CD4-positive, alpha-beta T cell (primary cell): ENCODE measurements around the gene CDK5R2. TPM values are rescaled to one million over a fixed set of nuclear protein-coding genes. Genes with fewer than 3 reads are reported as not detected.
A peak's percentile ranks its signal among the peaks of the same experiment; 100 is the strongest.

Source experiments
- ATAC-seq: fragments of 200-7000 bp; cut with Tn5 transposase; one replicate; pipeline ENCODE4 v1.10.0; 2022; ENCODE audit warnings: mild to moderate bottlenecking; ENCODE audit not compliant: poor library complexity
- CTCF ChIA-PET: fragments of 350-600 bp; sonication (Branson Sonifier 250); formaldehyde crosslinking; loops from one replicate; lab custom pipeline; 2021; ENCODE audit warnings: antibody characterized with exemption, inconsistent platforms; lab: Charles Lee
- POLR2A ChIA-PET: fragments of 350-600 bp; sonication (Branson Sonifier 250); formaldehyde crosslinking; loops from one replicate; lab custom pipeline; 2021; ENCODE audit warnings: antibody characterized with exemption, inconsistent platforms; lab: Charles Lee
- DNase-seq, 14 experiments: peaks; one replicate each; pipeline ENCODE4 v3.0.0-alpha.2; 2013 to 2020; ENCODE audit warnings: mixed read lengths in 2 of 14
- H3K27ac ChIP-seq, 2 donors: one replicate each; pipeline versions ENCODE4 v1.5.1 to v1.7.0; 2013; ENCODE audit warnings: low read length in 2 of 2, low read depth in 1 of 2, mild to moderate bottlenecking in 1 of 2
- H3K27me3 ChIP-seq, 2 experiments: 1 replicate in 1 of 2; 2 replicates in 1 of 2; pipeline versions ENCODE4 v1.6.1 to v1.7.0; 2013; ENCODE audit warnings: low read length in 2 of 2, control low read depth in 1 of 2, mild to moderate bottlenecking in 1 of 2, moderate library complexity in 1 of 2; ENCODE audit not compliant: insufficient read depth in 2 of 2, control insufficient read depth in 1 of 2
- H3K36me3 ChIP-seq: one replicate; pipeline ENCODE4 v1.6.1; 2013; ENCODE audit warnings: low read length, control low read depth; ENCODE audit not compliant: insufficient read depth
- H3K4me1 ChIP-seq: one replicate; pipeline ENCODE4 v1.6.1; 2013; ENCODE audit warnings: low read length, control low read depth; ENCODE audit not compliant: insufficient read depth
- H3K4me3 ChIP-seq: one replicate; pipeline ENCODE4 v1.5.1; 2013; ENCODE audit warnings: mild to moderate bottlenecking, low read length, moderate library complexity
- H3K9me3 ChIP-seq, 2 experiments: 1 replicate in 1 of 2; 2 replicates in 1 of 2; pipeline versions ENCODE4 v1.6.1 to v1.7.0; 2013; ENCODE audit warnings: low read length in 2 of 2, mild to moderate bottlenecking in 2 of 2, control low read depth in 1 of 2, moderate library complexity in 1 of 2; ENCODE audit not compliant: control insufficient read depth in 1 of 2, insufficient read depth in 1 of 2
- H3K27ac Mint-ChIP-seq: one replicate; pipeline ENCODE4 v1.8.0; 2020; ENCODE audit warnings: mixed read lengths
- H3K27me3 Mint-ChIP-seq: one replicate; pipeline ENCODE4 v1.8.0; 2021; ENCODE audit warnings: mixed read lengths
- H3K36me3 Mint-ChIP-seq: one replicate; pipeline ENCODE4 v1.8.0; 2021; ENCODE audit warnings: low read depth, mixed read lengths
- H3K4me1 Mint-ChIP-seq: one replicate; pipeline ENCODE4 v1.8.0; 2021; ENCODE audit warnings: low read depth, mixed read lengths
- H3K4me3 Mint-ChIP-seq: one replicate; pipeline ENCODE4 v1.8.0; 2020; ENCODE audit warnings: mild to moderate bottlenecking, mixed read lengths
- H3K9me3 Mint-ChIP-seq: one replicate; pipeline ENCODE4 v1.8.0; 2020; ENCODE audit warnings: mixed read lengths
- CTCF ChIP-seq: fragments of 200-600 bp; IDR thresholded peaks from one replicate; pipeline ENCODE4 v1.8.0; 2022; ENCODE audit warnings: antibody characterized with exemption, mild to moderate bottlenecking
- intact Hi-C, 2 experiments: fragments of 100-400 bp; cut with DNase I in 1 of 2; cut with micrococcal nuclease in 1 of 2; formaldehyde crosslinking; loops; one replicate each; pipeline versions ENCODE4 v1.15.1 to v1.9.0; 2023 to 2025; cut with DNase I, micrococcal nuclease
- total RNA-seq, 174 experiments: library from RNA in 2 of 174; stranded (reverse) in 2 of 174; gene quantifications; one replicate each; pipeline ENCODE4 v1.2.3 and lab custom pipeline; 2021 to 2026

CDK5R2 gene
- total RNA-seq, 2 experiments from 2014 or later = not detected

GRCh38 chr2:218981390-218981880 is 22.0 kb downstream of the CDK5R2 start:
- intact Hi-C loops = loop anchor here (5.0 kb wide), 2 partner anchors 104 to 176 kb away; no protein-coding TSS in a partner anchor
- H3K4me3 Mint-ChIP-seq = peak overlapping the region; percentile 86
- H3K9me3 ChIP-seq = peaks cover 0 to 19% of the 10 kb centered on the region in 2 experiments
- CTCF ChIA-PET = interaction anchor here (1.3 to 2.7 kb wide), 4 partner anchors 83 to 313 kb away, joined by 4 to 16 read pairs (median 5); no protein-coding TSS in a partner anchor
- H3K4me1 ChIP-seq = peaks cover 54% of the 10 kb centered on the region
- peak overlapping the region; percentile 33 for H3K4me3 ChIP-seq
- peak in 1 of 14 experiments; percentile 29 for DNase-seq
- no peak for TF ChIP-seq CTCF
- peaks cover 51 to 85% of the 10 kb centered on the region in 2 experiments for H3K27me3 ChIP-seq
- ATAC-seq = no peak
- peaks cover 89% of the 10 kb centered on the region for H3K27me3 Mint-ChIP-seq
- no peaks in the 10 kb centered on the region for H3K36me3 Mint-ChIP-seq
- H3K9me3 Mint-ChIP-seq = no peaks in the 10 kb centered on the region
- no peak overlapping the region for H3K27ac ChIP-seq
- POLR2A ChIA-PET = interaction anchor here (0.7 to 1.6 kb wide), 2 partner anchors 15 to 16 kb away, joined by 3 read pairs; no protein-coding TSS in a partner anchor
- H3K27ac Mint-ChIP-seq = no peak overlapping the region
- peaks cover 46% of the 10 kb centered on the region for H3K4me1 Mint-ChIP-seq
- H3K36me3 ChIP-seq = no peaks in the 10 kb centered on the region

- peaks cover 46% of the 10 kb centered on the region for H3K4me1 Mint-ChIP-seq
- H3K4me3 Mint-ChIP-seq = peak overlapping the region; percentile 62
- H3K9me3 ChIP-seq = peaks cover 0 to 19% of the 10 kb centered on the region in 2 experiments
- H3K27ac Mint-ChIP-seq = no peak overlapping the region
- TF ChIP-seq CTCF = no peak
- peak; percentile 50 for ATAC-seq
- H3K4me3 ChIP-seq = peak overlapping the region; percentile 34
- no peaks in the 10 kb centered on the region for H3K36me3 Mint-ChIP-seq
- no peaks in the 10 kb centered on the region for H3K36me3 ChIP-seq
- DNase-seq = peak in 7 of 14 experiments; percentile 21 to 69 (median 30)
- H3K27me3 ChIP-seq = peaks cover 57 to 85% of the 10 kb centered on the region in 2 experiments
- peaks cover 54% of the 10 kb centered on the region for H3K4me1 ChIP-seq
- intact Hi-C loops = loop anchor here (5.0 kb wide), 2 partner anchors 105 to 175 kb away; no protein-coding TSS in a partner anchor
- peaks cover 89% of the 10 kb centered on the region for H3K27me3 Mint-ChIP-seq
- H3K27ac ChIP-seq = no peak overlapping the region
- CTCF ChIA-PET = interaction anchor here (1.2 to 2.7 kb wide), 5 partner anchors 14 to 313 kb away, joined by 3 to 16 read pairs (median 5); no protein-coding TSS in a partner anchor
- POLR2A ChIA-PET = interaction anchor here (0.7 to 1.6 kb wide), 2 partner anchors 14 to 16 kb away, joined by 3 read pairs; no protein-coding TSS in a partner anchor
- H3K9me3 Mint-ChIP-seq = no peaks in the 10 kb centered on the region
Measured at GRCh38 chr2:218981881-218982585, 22.6 kb downstream of the CDK5R2 start.

GRCh38 chr2:218982586-218983262 is 23.3 kb downstream of the CDK5R2 start:
- intact Hi-C loops = loop anchor here (5.0 kb wide), 2 partner anchors 105 to 175 kb away; no protein-coding TSS in a partner anchor
- ChIA-PET CTCF (interaction anchor here (1.2 to 2.0 kb wide), 4 partner anchors 13 to 312 kb away, joined by 3 to 5 read pairs (median 4); no protein-coding TSS in a partner anchor), POLR2A (interaction anchor here (1.6 kb wide), 1 partner anchor 17 kb away, joined by 3 read pairs; no protein-coding TSS in a partner anchor)
- H3K27me3 Mint-ChIP-seq = peaks cover 89% of the 10 kb centered on the region
- ATAC-seq (no peak), DNase-seq (no peak)
- Histone ChIP-seq H3K4me3 (no peak overlapping the region), H3K27ac (no peak overlapping the region), H3K4me1 (peaks cover 54% of the 10 kb centered on the region), H3K36me3 (no peaks in the 10 kb centered on the region), H3K9me3 (peaks cover 0 to 19% of the 10 kb centered on the region in 2 experiments), H3K27me3 (peaks cover 61 to 87% of the 10 kb centered on the region in 2 experiments)
- H3K4me3 Mint-ChIP-seq = peak overlapping the region; percentile 64
- TF ChIP-seq CTCF = no peak
- peaks cover 46% of the 10 kb centered on the region for H3K4me1 Mint-ChIP-seq
- H3K36me3 Mint-ChIP-seq = no peaks in the 10 kb centered on the region
- no peak overlapping the region for H3K27ac Mint-ChIP-seq
- H3K9me3 Mint-ChIP-seq = no peaks in the 10 kb centered on the region
